ENCODE data around the gene UACA.

DNA sequence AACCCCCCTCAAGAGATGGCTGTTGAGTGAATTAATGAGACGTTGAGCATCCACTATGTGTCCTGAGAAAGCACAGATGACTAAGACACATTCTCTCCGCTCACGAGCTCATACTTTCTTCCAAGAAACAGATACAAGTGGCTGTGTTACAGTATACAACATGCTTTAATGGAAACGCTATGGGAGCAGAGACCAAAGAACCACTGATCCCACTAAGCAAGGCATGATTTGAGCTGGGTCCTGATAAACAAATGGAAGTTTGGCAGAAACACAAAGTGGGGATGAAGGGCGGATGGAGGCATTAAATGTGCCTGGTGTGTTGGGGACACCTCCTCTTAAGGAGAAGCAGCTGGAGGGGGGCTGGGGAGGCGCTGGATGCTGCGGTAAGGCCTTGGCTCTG, 129.4 kb downstream of the UACA start:
- TF ChIP-seq CTCF (IDR thresholded peaks at IDR 0.05) (no peak), POLR2A (IDR thresholded peaks at IDR 0.05) (no peak)

All from body of pancreas (tissue), 4 donors.